Mesodermal cell (in vitro differentiated cells): Measurements from ENCODE around the gene TNIP2.

Experiments used
- H3K27ac ChIP-seq: 2 replicates; pipeline ENCODE4 v1.7.0; 2013; ENCODE audit warnings: mild to moderate bottlenecking, low read depth, low read length, moderate library complexity; ENCODE audit not compliant: severe bottlenecking
- H3K36me3 ChIP-seq: 2 replicates; pipeline ENCODE4 v1.7.1; 2013; ENCODE audit warnings: mild to moderate bottlenecking, low read length, moderate library complexity; ENCODE audit not compliant: control insufficient read depth, insufficient read depth
- H3K4me1 ChIP-seq: one replicate; pipeline ENCODE4 v1.7.1; 2013; ENCODE audit warnings: mild to moderate bottlenecking, low read length; ENCODE audit not compliant: insufficient read depth, control insufficient read depth, poor library complexity, severe bottlenecking
- H3K4me3 ChIP-seq: 2 replicates; pipeline ENCODE4 v1.7.0; 2013; ENCODE audit warnings: low read length, control low read depth, mild to moderate bottlenecking; ENCODE audit not compliant: insufficient read depth, poor library complexity, severe bottlenecking; ENCODE audit errors: extremely low read depth
- H3K9me3 ChIP-seq: 2 replicates; pipeline ENCODE4 v1.7.1; 2013; ENCODE audit warnings: mild to moderate bottlenecking, low read length, moderate library complexity; ENCODE audit not compliant: control insufficient read depth
- WGBS, 2 experiments: methylation state at CpG; one replicate each; pipeline ENCODE4 v1.1.5; 2013; ENCODE audit warnings: missing lambda C conversion rate in 2 of 2; ENCODE audit not compliant: insufficient coverage in 2 of 2; 5-methylcytosine and 5-hydroxymethylcytosine counted together

Gene TNIP2

GRCh38 chr4:2792396-2792710 lies 36.2 kb upstream of the TNIP2 start:
- Histone ChIP-seq H3K27ac (no peak overlapping the region), H3K9me3 (no peaks in the 10 kb centered on the region), H3K4me3 (no peak overlapping the region), H3K36me3 (no peaks in the 10 kb centered on the region), H3K4me1 (peaks cover 21% of the 10 kb centered on the region)
- 62 to 76% methylated on average over 7 to 8 of the region's 8 CpGs for WGBS, 2 experiments

GRCh38 chr4:2791518-2792395 lies 35.6 kb upstream of the TNIP2 start:
- Histone ChIP-seq H3K9me3 (no peaks in the 10 kb centered on the region), H3K36me3 (no peaks in the 10 kb centered on the region), H3K27ac (no peak overlapping the region), H3K4me3 (no peak overlapping the region), H3K4me1 (peaks cover 21% of the 10 kb centered on the region)
- WGBS, 2 experiments, result 97 to 99% methylated on average over 8 to 9 of the region's 10 CpGs

GRCh38 chr4:2790583-2791517 lies 34.7 kb upstream of the TNIP2 start:
- no peaks in the 10 kb centered on the region for H3K9me3 ChIP-seq
- H3K4me1 ChIP-seq, result peaks cover 19% of the 10 kb centered on the region
- H3K4me3 ChIP-seq, result no peak overlapping the region
- H3K36me3 ChIP-seq, result no peaks in the 10 kb centered on the region
- no peak overlapping the region for H3K27ac ChIP-seq
- 81 to 89% methylated on average over 15 to 16 of the region's 19 CpGs for WGBS, 2 experiments

- no peak overlapping the region for H3K4me3 ChIP-seq
- no peaks in the 10 kb centered on the region for H3K36me3 ChIP-seq
- WGBS, 2 experiments, result 86 to 91% methylated on average over 15 to 21 of the region's 24 CpGs
- H3K4me1 ChIP-seq, result peaks cover 18% of the 10 kb centered on the region
- H3K9me3 ChIP-seq, result no peaks in the 10 kb centered on the region
- no peak overlapping the region for H3K27ac ChIP-seq
These were observed 33.9 kb upstream of the TNIP2 start for GRCh38 chr4:2789793-2790582.

GRCh38 chr4:2789351-2789750 lies 33.2 kb upstream of the TNIP2 start:
- 96 to 97% methylated on average over 5 of the region's 5 CpGs for WGBS, 2 experiments
- Histone ChIP-seq H3K27ac (no peak overlapping the region), H3K9me3 (no peaks in the 10 kb centered on the region), H3K4me3 (no peak overlapping the region), H3K4me1 (peaks cover 12% of the 10 kb centered on the region), H3K36me3 (no peaks in the 10 kb centered on the region)

- Histone ChIP-seq H3K4me3 (no peak overlapping the region), H3K4me1 (peaks cover 4% of the 10 kb centered on the region), H3K27ac (no peak overlapping the region), H3K9me3 (no peaks in the 10 kb centered on the region), H3K36me3 (no peaks in the 10 kb centered on the region)
- WGBS, 2 experiments, result 95 to 100% methylated on average over 3 to 4 of the region's 4 CpGs
These were observed 32.5 kb upstream of the TNIP2 start for GRCh38 chr4:2788532-2789103.

GRCh38 chr4:2788101-2788500 lies 32.0 kb upstream of the TNIP2 start:
- Histone ChIP-seq H3K36me3 (no peaks in the 10 kb centered on the region), H3K4me3 (no peak overlapping the region), H3K9me3 (no peaks in the 10 kb centered on the region), H3K4me1 (peaks cover under 1% of the 10 kb centered on the region), H3K27ac (no peak overlapping the region)
- 60 to 88% methylated on average over 1 to 6 of the region's 7 CpGs for WGBS, 2 experiments

GRCh38 chr4:2787230-2788100 lies 31.3 kb upstream of the TNIP2 start:
- no peak overlapping the region for H3K4me3 ChIP-seq
- H3K9me3 ChIP-seq, result no peaks in the 10 kb centered on the region
- no peaks in the 10 kb centered on the region for H3K4me1 ChIP-seq
- H3K27ac ChIP-seq, result no peak overlapping the region
- WGBS, 2 experiments, result 83 to 85% methylated on average over 13 to 15 of the region's 18 CpGs
- no peaks in the 10 kb centered on the region for H3K36me3 ChIP-seq

GRCh38 chr4:2786794-2787229 lies 30.7 kb upstream of the TNIP2 start:
- no peaks in the 10 kb centered on the region for H3K4me1 ChIP-seq
- H3K36me3 ChIP-seq, result no peaks in the 10 kb centered on the region
- WGBS, 2 experiments, result 93 to 96% methylated on average over 8 to 9 of the region's 9 CpGs
- H3K9me3 ChIP-seq, result no peaks in the 10 kb centered on the region
- no peak overlapping the region for H3K27ac ChIP-seq
- no peak overlapping the region for H3K4me3 ChIP-seq
